GM12878 (cell line): ENCODE measurements around the gene UST. TPM values are rescaled to one million over a fixed set of nuclear protein-coding genes. Genes with fewer than 3 reads are reported as not detected.

Experiments
- CHD4 ChIP-seq: fragments of 200-600 bp; sonication (generic); IDR thresholded peaks from 2 replicates; pipeline ENCODE4 v1.6.1; 2016; ENCODE audit warnings: mild to moderate bottlenecking
- EED ChIP-seq: sonication (generic); IDR thresholded peaks from 2 replicates; pipeline ENCODE4 v1.6.1; 2016; ENCODE audit warnings: antibody characterized with exemption, low read depth
- MTA2 ChIP-seq: fragments of 450-650 bp; IDR thresholded peaks from 2 replicates; pipeline ENCODE4 v1.6.1; 2016; ENCODE audit warnings: low read depth, mild to moderate bottlenecking, moderate library complexity
- NR2F1 ChIP-seq: fragments of 450-650 bp; conservative IDR thresholded peaks from 2 replicates; pipeline ENCODE4 v1.6.1; 2017; ENCODE audit warnings: mild to moderate bottlenecking
- PAX5 ChIP-seq: IDR thresholded peaks from 2 replicates; pipeline ENCODE4 v1.6.1; 2011; ENCODE audit warnings: low read depth, low read length, borderline replicate concordance
- POLR2AphosphoS2 ChIP-seq: IDR thresholded peaks from 2 replicates; pipeline ENCODE4 v1.6.1; 2011; ENCODE audit warnings: low read depth, mild to moderate bottlenecking, low read length, improper control_type of control experiment, moderate library complexity
- RAD21 ChIP-seq: IDR thresholded peaks from 2 replicates; pipeline ENCODE4 v1.6.1; 2011; ENCODE audit warnings: mild to moderate bottlenecking, low read depth, low read length, moderate library complexity; ENCODE audit not compliant: insufficient read depth
- STAT3 ChIP-seq: IDR thresholded peaks from 2 replicates; pipeline ENCODE4 v1.6.1; 2011; ENCODE audit warnings: low read depth, low read length, improper control_type of control experiment
- ZBED1 ChIP-seq: IDR thresholded peaks from 2 replicates; pipeline ENCODE4 v1.6.1; 2016; ENCODE audit warnings: borderline replicate concordance
- polyA plus RNA-seq, 11 experiments: library from polyadenylated mRNA; depleted of rRNA in 4 of 11; unstranded in 6 of 11; stranded (reverse) in 5 of 11; fragments of >200 nt; fragmentation: Nextera tagmentation in 4 of 11; fragmentation: Illumina TruSeq in 1 of 11; extraction: Ambion mirVana in 4 of 11; extraction: Trizol in 1 of 11; gene quantifications; 1 replicate in 1 of 11; 2 replicates in 10 of 11; pipeline versions ENCODE4 v1.2.1 to v1.2.3, GENCODE V29; 2011 to 2016; ENCODE audit warnings: inconsistent platforms in 2 of 11, missing spikeins in 2 of 11, low read depth in 1 of 11
- total RNA-seq, 4 experiments: library from RNA; depleted of rRNA in 3 of 4; stranded (reverse); fragments of >200 nt in 3 of 4; fragmentation: Illumina TruSeq in 1 of 4; extraction: Trizol in 1 of 4; gene quantifications; 2 replicates each; pipeline versions ENCODE4 v1.2.1 to v1.2.3, GENCODE V29; 2013 to 2021
- TF ChIP-seq, protein P1 (sequence below): fragments of 450-650 bp; formaldehyde crosslinking; IDR thresholded peaks from 2 replicates; pipeline ENCODE4 v1.4.0; 2022; ENCODE audit warnings: mild to moderate bottlenecking, moderate library complexity
- TF ChIP-seq, protein P2 (sequence below): fragments of 450-650 bp; IDR thresholded peaks from 2 replicates; pipeline ENCODE4 v1.6.1; 2017; ENCODE audit warnings: mild to moderate bottlenecking, low read depth, inconsistent platforms; ENCODE audit not compliant: poor library complexity, severe bottlenecking
- TF ChIP-seq, protein P3 (sequence below): IDR thresholded peaks from 2 replicates; pipeline ENCODE4 v1.6.1; 2011; ENCODE audit warnings: borderline replicate concordance, low read depth, mild to moderate bottlenecking, moderate library complexity, mixed read lengths, low read length; ENCODE audit not compliant: insufficient read depth; ENCODE audit errors: extremely low read length
- TF ChIP-seq, protein P4 (sequence below): IDR thresholded peaks from 2 replicates; pipeline ENCODE4 v1.6.1; 2012; ENCODE audit warnings: low read length, inconsistent platforms
- TF ChIP-seq, protein P5 (sequence below): fragments of 450-650 bp; IDR thresholded peaks from 2 replicates; pipeline ENCODE4 v1.6.1; 2016; ENCODE audit warnings: mild to moderate bottlenecking
- TF ChIP-seq, protein P6 (sequence below): fragments of 150-350 bp; IDR thresholded peaks from 2 replicates; pipeline ENCODE4 v1.6.1; 2014; ENCODE audit warnings: mild to moderate bottlenecking, low read depth, low read length

The UST gene
- total and polyA plus RNA-seq, 10 of the 15 experiments (the other 5 are each of a cell fraction or from before 2014, with no cell fraction given): 0.74 to 43.3 (median 2.2) TPM

DNA sequence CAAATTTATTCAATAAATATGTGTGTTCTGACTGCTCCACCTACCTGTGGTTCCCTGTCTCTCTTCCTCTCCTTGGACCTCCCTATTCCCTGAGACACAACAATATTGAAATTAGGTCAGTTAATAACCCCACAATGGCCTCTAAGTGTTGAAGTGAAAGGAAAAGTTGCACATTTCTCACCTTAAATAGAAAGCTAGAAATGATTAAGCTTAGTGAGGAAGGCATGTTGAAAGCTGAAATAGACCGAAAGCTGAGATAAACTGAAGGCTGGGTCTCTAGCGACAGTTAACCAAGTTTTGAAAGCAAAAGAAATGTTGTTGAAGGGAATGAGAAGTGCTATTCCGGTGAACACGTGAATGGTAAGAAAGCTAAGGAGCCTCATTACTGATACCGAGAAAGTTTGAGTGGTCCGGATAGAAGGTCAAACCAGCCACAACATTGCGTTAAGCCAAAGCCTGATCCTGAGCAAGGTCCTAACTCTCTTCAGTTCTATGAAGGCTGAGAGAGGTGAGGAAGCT is 34.1 kb downstream of the UST start (continued):
- TF ChIP-seq, protein P1, sequence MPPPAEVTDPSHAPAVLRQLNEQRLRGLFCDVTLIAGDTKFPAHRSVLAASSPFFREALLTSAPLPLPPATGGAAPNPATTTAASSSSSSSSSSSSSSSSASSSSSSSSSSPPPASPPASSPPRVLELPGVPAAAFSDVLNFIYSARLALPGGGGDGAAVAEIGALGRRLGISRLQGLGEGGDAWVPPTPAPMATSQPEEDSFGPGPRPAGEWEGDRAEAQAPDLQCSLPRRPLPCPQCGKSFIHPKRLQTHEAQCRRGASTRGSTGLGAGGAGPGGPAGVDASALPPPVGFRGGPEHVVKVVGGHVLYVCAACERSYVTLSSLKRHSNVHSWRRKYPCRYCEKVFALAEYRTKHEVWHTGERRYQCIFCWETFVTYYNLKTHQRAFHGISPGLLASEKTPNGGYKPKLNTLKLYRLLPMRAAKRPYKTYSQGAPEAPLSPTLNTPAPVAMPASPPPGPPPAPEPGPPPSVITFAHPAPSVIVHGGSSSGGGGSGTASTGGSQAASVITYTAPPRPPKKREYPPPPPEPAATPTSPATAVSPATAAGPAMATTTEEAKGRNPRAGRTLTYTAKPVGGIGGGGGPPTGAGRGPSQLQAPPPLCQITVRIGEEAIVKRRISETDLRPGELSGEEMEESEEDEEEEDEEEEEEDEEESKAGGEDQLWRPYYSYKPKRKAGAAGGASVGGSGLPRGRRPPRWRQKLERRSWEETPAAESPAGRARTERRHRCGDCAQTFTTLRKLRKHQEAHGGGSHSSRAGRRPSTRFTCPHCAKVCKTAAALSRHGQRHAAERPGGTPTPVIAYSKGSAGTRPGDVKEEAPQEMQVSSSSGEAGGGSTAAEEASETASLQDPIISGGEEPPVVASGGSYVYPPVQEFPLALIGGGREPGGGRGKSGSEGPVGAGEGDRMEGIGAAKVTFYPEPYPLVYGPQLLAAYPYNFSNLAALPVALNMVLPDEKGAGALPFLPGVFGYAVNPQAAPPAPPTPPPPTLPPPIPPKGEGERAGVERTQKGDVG: no peak
- no peak for TF ChIP-seq POLR2AphosphoS2
- TF ChIP-seq ZBED1: peak; percentile 72; the same call in 1 of the 2 replicates
- TF ChIP-seq, protein P2, sequence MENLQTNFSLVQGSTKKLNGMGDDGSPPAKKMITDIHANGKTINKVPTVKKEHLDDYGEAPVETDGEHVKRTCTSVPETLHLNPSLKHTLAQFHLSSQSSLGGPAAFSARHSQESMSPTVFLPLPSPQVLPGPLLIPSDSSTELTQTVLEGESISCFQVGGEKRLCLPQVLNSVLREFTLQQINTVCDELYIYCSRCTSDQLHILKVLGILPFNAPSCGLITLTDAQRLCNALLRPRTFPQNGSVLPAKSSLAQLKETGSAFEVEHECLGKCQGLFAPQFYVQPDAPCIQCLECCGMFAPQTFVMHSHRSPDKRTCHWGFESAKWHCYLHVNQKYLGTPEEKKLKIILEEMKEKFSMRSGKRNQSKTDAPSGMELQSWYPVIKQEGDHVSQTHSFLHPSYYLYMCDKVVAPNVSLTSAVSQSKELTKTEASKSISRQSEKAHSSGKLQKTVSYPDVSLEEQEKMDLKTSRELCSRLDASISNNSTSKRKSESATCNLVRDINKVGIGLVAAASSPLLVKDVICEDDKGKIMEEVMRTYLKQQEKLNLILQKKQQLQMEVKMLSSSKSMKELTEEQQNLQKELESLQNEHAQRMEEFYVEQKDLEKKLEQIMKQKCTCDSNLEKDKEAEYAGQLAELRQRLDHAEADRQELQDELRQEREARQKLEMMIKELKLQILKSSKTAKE: peak; percentile 88
- TF ChIP-seq MTA2: peak; percentile 85
- TF ChIP-seq, protein P3, sequence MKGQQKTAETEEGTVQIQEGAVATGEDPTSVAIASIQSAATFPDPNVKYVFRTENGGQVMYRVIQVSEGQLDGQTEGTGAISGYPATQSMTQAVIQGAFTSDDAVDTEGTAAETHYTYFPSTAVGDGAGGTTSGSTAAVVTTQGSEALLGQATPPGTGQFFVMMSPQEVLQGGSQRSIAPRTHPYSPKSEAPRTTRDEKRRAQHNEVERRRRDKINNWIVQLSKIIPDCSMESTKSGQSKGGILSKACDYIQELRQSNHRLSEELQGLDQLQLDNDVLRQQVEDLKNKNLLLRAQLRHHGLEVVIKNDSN: no peak
- TF ChIP-seq RAD21: no peak
- TF ChIP-seq CHD4: no peak
- 0 out of 2 replicates have a peak, but pooled peaks have one; percentile 20 for TF ChIP-seq PAX5
- TF ChIP-seq, protein P4, sequence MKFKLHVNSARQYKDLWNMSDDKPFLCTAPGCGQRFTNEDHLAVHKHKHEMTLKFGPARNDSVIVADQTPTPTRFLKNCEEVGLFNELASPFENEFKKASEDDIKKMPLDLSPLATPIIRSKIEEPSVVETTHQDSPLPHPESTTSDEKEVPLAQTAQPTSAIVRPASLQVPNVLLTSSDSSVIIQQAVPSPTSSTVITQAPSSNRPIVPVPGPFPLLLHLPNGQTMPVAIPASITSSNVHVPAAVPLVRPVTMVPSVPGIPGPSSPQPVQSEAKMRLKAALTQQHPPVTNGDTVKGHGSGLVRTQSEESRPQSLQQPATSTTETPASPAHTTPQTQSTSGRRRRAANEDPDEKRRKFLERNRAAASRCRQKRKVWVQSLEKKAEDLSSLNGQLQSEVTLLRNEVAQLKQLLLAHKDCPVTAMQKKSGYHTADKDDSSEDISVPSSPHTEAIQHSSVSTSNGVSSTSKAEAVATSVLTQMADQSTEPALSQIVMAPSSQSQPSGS: peak; percentile 81; the same call in 1 of the 2 replicates
- peak; percentile 58; the same call in 1 of the 2 replicates for TF ChIP-seq EED
- peak; percentile 31; the same call in 1 of the 2 replicates for TF ChIP-seq NR2F1
- TF ChIP-seq, protein P5, sequence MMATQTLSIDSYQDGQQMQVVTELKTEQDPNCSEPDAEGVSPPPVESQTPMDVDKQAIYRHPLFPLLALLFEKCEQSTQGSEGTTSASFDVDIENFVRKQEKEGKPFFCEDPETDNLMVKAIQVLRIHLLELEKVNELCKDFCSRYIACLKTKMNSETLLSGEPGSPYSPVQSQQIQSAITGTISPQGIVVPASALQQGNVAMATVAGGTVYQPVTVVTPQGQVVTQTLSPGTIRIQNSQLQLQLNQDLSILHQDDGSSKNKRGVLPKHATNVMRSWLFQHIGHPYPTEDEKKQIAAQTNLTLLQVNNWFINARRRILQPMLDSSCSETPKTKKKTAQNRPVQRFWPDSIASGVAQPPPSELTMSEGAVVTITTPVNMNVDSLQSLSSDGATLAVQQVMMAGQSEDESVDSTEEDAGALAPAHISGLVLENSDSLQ: peak; percentile 35; the same call in 1 of the 2 replicates
- TF ChIP-seq, protein P6, sequence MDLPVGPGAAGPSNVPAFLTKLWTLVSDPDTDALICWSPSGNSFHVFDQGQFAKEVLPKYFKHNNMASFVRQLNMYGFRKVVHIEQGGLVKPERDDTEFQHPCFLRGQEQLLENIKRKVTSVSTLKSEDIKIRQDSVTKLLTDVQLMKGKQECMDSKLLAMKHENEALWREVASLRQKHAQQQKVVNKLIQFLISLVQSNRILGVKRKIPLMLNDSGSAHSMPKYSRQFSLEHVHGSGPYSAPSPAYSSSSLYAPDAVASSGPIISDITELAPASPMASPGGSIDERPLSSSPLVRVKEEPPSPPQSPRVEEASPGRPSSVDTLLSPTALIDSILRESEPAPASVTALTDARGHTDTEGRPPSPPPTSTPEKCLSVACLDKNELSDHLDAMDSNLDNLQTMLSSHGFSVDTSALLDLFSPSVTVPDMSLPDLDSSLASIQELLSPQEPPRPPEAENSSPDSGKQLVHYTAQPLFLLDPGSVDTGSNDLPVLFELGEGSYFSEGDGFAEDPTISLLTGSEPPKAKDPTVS: no peak
- no peak for TF ChIP-seq STAT3
